ENCODE results near the gene STPG3. TPM values are rescaled to one million over a fixed set of nuclear protein-coding genes. Genes with fewer than 3 reads are reported as not detected.
A peak's percentile ranks its signal among the peaks of the same experiment; 100 is the strongest.

The STPG3 gene
- total and polyA plus RNA-seq, 2 of the 13 experiments (the other 11 are each of a cell fraction or from before 2014, with no cell fraction given) = not detected

DNA sequence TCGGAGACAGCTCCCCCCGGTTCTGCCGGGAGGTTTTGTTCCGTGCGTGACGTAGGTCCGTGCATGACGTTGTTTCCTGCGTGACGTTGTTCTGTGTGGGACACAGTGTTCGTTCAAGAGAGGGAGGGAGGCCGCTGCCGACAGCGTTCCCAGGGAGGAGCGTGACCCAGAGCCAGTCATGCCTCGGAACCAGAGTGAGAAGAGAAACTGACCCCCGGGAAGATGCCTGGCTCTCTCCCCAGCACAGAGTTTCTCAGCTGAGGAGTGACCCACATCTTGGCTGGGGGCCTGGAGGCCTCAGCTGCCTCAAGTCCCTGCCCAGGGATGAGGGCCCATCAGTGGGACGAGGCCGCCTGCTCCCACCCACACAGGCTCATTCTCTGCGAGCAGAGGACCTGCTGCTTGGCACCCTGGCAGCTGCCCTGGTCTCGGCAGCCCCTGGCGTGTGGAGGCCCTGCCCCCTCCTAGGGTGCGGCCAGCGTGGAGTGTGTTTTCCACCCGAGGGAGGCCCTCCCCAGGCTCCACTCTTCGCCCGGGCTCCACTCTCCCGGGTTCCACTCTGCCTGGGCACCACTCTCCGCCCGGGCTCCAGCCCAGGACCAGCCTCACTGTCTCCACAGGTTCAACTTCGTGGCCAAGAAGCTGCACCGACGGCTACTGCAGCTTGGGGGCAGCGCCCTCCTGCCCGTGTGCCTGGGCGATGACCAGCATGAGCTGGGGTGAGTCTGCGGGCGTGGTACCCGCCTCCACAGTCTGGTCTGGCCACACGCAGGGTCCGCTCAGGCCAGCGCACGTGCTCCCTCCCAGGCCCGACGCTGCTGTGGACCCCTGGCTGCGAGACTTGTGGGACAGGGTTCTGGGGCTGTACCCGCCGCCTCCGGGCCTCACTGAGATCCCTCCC lies 37.7 kb upstream of the STPG3 start:
- BruUV-seq (replicated peaks) = no TSS peak
- POLR2A ChIA-PET = no interaction called here
- Histone ChIP-seq H3K9ac (ENCODE audit: insufficient read depth, low read depth, low read length) (no peak overlapping the region), H3K4me2 (ENCODE audit: low read depth, low read length) (no peak overlapping the region), H3K4me3 (replicated peaks in 1 of 3; ENCODE audit: insufficient read depth in 1 of 3, low read depth in 2 of 3, low read length in 3 of 3) (no peak overlapping the region), H2AFZ (ENCODE audit: low read length) (no peak overlapping the region), H3K27ac (ENCODE audit: extremely low read length, insufficient read depth, low read length) (no peak overlapping the region), H3K79me2 (ENCODE audit: insufficient read depth, low read length) (peaks cover under 1% of the 10 kb centered on the region), H3K36me3 (replicated peaks in 1 of 2; ENCODE audit: control insufficient read depth in 1 of 2, insufficient read depth in 2 of 2, low read length in 2 of 2) (no peaks in the 10 kb centered on the region; a peak in 1 of 5 replicates), H3K9me3 (ENCODE audit: low read length) (no peaks in the 10 kb centered on the region), H4K20me1 (ENCODE audit: insufficient read depth, low read length) (no peaks in the 10 kb centered on the region), H3K27me3 (ENCODE audit: control insufficient read depth in 1 of 2, insufficient read depth in 2 of 2, low read length in 2 of 2) (no peaks in the 10 kb centered on the region), H3K4me1 (ENCODE audit: insufficient read depth, low read length) (peaks cover 16% of the 10 kb centered on the region)
- ATAC-seq (no peak), FAIRE-seq (no peak), DNase-seq (ENCODE audit: low spot score) (no peak)
- intact Hi-C loops (cut with micrococcal nuclease; ENCODE audit: unreplicated experiment) (no loop called here), in situ Hi-C loops (cut with HindIII; ENCODE audit: extremely low pct_ligation_motif_present, low pct_unique_long_range_greater_than_20kb) (no loop called here)
- CTCF ChIA-PET (ENCODE audit: low intra/inter-chr PET ratio, low total read pairs) = no interaction called here
- WGBS (ENCODE audit: low lambda C conversion rate) = 95% methylated on average over 28 of the region's 49 CpGs
- TF ChIP-seq, protein P1, sequence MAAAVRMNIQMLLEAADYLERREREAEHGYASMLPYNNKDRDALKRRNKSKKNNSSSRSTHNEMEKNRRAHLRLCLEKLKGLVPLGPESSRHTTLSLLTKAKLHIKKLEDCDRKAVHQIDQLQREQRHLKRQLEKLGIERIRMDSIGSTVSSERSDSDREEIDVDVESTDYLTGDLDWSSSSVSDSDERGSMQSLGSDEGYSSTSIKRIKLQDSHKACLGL (CRISPR knock-in tag; IDR thresholded peaks at IDR 0.05) = no peak
- TF ChIP-seq ATAD3A (CRISPR knock-in tag; IDR thresholded peaks at IDR 0.05) (no peak), ZNF564 (CRISPR knock-in tag; IDR thresholded peaks at IDR 0.05) (no peak), HNRNPL (IDR thresholded peaks at IDR 0.05; ENCODE audit: low read depth, low read length) (0 out of 2 replicates have a peak, but pooled peaks have one; percentile 61), STAG1 (CRISPR knock-in tag; IDR thresholded peaks at IDR 0.05) (peak; percentile 57), CCDC6 (CRISPR knock-in tag; IDR thresholded peaks at IDR 0.05) (no peak), PHB2 (IDR thresholded peaks at IDR 0.05; ENCODE audit: partially characterized antibody) (no peak), ZNF124 (CRISPR knock-in tag; IDR thresholded peaks at IDR 0.05) (no peak), MIXL1 (CRISPR knock-in tag; IDR thresholded peaks at IDR 0.05) (no peak), ZNF510 (CRISPR knock-in tag; IDR thresholded peaks at IDR 0.05; ENCODE audit: low read depth) (no peak), ZNF773 (CRISPR knock-in tag; IDR thresholded peaks at IDR 0.05; ENCODE audit: borderline replicate concordance) (no peak)
- TF ChIP-seq, protein P2, sequence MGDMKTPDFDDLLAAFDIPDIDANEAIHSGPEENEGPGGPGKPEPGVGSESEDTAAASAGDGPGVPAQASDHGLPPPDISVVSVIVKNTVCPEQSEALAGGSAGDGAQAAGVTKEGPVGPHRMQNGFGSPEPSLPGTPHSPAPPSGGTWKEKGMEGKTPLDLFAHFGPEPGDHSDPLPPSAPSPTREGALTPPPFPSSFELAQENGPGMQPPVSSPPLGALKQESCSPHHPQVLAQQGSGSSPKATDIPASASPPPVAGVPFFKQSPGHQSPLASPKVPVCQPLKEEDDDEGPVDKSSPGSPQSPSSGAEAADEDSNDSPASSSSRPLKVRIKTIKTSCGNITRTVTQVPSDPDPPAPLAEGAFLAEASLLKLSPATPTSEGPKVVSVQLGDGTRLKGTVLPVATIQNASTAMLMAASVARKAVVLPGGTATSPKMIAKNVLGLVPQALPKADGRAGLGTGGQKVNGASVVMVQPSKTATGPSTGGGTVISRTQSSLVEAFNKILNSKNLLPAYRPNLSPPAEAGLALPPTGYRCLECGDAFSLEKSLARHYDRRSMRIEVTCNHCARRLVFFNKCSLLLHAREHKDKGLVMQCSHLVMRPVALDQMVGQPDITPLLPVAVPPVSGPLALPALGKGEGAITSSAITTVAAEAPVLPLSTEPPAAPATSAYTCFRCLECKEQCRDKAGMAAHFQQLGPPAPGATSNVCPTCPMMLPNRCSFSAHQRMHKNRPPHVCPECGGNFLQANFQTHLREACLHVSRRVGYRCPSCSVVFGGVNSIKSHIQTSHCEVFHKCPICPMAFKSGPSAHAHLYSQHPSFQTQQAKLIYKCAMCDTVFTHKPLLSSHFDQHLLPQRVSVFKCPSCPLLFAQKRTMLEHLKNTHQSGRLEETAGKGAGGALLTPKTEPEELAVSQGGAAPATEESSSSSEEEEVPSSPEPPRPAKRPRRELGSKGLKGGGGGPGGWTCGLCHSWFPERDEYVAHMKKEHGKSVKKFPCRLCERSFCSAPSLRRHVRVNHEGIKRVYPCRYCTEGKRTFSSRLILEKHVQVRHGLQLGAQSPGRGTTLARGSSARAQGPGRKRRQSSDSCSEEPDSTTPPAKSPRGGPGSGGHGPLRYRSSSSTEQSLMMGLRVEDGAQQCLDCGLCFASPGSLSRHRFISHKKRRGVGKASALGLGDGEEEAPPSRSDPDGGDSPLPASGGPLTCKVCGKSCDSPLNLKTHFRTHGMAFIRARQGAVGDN (CRISPR knock-in tag; IDR thresholded peaks at IDR 0.05) = peak; percentile 30
- TF ChIP-seq, protein P3, sequence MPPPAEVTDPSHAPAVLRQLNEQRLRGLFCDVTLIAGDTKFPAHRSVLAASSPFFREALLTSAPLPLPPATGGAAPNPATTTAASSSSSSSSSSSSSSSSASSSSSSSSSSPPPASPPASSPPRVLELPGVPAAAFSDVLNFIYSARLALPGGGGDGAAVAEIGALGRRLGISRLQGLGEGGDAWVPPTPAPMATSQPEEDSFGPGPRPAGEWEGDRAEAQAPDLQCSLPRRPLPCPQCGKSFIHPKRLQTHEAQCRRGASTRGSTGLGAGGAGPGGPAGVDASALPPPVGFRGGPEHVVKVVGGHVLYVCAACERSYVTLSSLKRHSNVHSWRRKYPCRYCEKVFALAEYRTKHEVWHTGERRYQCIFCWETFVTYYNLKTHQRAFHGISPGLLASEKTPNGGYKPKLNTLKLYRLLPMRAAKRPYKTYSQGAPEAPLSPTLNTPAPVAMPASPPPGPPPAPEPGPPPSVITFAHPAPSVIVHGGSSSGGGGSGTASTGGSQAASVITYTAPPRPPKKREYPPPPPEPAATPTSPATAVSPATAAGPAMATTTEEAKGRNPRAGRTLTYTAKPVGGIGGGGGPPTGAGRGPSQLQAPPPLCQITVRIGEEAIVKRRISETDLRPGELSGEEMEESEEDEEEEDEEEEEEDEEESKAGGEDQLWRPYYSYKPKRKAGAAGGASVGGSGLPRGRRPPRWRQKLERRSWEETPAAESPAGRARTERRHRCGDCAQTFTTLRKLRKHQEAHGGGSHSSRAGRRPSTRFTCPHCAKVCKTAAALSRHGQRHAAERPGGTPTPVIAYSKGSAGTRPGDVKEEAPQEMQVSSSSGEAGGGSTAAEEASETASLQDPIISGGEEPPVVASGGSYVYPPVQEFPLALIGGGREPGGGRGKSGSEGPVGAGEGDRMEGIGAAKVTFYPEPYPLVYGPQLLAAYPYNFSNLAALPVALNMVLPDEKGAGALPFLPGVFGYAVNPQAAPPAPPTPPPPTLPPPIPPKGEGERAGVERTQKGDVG (CRISPR knock-in tag; IDR thresholded peaks at IDR 0.05; ENCODE audit: borderline replicate concordance) = 0 out of 2 replicates have a peak, but pooled peaks have one; percentile 49
- TF ChIP-seq, protein P4, sequence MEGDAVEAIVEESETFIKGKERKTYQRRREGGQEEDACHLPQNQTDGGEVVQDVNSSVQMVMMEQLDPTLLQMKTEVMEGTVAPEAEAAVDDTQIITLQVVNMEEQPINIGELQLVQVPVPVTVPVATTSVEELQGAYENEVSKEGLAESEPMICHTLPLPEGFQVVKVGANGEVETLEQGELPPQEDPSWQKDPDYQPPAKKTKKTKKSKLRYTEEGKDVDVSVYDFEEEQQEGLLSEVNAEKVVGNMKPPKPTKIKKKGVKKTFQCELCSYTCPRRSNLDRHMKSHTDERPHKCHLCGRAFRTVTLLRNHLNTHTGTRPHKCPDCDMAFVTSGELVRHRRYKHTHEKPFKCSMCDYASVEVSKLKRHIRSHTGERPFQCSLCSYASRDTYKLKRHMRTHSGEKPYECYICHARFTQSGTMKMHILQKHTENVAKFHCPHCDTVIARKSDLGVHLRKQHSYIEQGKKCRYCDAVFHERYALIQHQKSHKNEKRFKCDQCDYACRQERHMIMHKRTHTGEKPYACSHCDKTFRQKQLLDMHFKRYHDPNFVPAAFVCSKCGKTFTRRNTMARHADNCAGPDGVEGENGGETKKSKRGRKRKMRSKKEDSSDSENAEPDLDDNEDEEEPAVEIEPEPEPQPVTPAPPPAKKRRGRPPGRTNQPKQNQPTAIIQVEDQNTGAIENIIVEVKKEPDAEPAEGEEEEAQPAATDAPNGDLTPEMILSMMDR (CRISPR knock-in tag; IDR thresholded peaks at IDR 0.05) = peak; percentile 60

Data from HepG2 (cell line).